Transverse colon (tissue), 3 donors: ENCODE data around the gene ACSL1.

Experiments
- POLR2A ChIP-seq: fragments of 450-650 bp; IDR thresholded peaks from one replicate; pipeline ENCODE4 v1.6.1; 2016; ENCODE audit warnings: antibody characterized with exemption, mild to moderate bottlenecking, moderate library complexity
- TF ChIP-seq, protein P1 (sequence below), 5 experiments: fragments of 200-600 bp in 3 of 5; fragments of 450-650 bp in 2 of 5; sonication (generic) in 3 of 5; IDR thresholded peaks; 1 replicate in 2 of 5; 2 replicates in 3 of 5; pipeline ENCODE4 v1.5.1; 2016 to 2017; ENCODE audit warnings: antibody characterized with exemption in 5 of 5, inconsistent platforms in 3 of 5, mild to moderate bottlenecking in 2 of 5, moderate library complexity in 1 of 5

DNA sequence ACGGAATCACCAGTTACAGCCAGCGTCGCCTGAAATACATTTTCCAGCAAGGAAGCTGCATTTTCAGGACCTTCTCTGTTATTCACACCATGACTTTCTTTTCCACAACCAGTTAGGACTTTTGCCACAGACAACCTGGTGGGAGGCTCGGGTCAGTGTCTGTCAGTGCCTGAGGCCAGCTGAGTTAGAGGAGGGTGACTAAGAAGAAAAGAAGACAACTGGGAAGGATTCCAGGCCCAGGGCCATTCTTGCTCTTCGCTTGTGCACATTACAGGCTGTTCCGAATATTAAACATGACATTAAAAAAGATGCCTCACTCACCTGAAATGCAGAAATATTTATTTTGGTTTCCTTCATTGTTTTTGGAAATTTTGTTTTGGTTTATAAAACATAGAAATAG, 70.5 kb downstream of the ACSL1 start:
- TF ChIP-seq, protein P1, sequence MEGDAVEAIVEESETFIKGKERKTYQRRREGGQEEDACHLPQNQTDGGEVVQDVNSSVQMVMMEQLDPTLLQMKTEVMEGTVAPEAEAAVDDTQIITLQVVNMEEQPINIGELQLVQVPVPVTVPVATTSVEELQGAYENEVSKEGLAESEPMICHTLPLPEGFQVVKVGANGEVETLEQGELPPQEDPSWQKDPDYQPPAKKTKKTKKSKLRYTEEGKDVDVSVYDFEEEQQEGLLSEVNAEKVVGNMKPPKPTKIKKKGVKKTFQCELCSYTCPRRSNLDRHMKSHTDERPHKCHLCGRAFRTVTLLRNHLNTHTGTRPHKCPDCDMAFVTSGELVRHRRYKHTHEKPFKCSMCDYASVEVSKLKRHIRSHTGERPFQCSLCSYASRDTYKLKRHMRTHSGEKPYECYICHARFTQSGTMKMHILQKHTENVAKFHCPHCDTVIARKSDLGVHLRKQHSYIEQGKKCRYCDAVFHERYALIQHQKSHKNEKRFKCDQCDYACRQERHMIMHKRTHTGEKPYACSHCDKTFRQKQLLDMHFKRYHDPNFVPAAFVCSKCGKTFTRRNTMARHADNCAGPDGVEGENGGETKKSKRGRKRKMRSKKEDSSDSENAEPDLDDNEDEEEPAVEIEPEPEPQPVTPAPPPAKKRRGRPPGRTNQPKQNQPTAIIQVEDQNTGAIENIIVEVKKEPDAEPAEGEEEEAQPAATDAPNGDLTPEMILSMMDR (IDR thresholded peaks at IDR 0.05) = no peak
- no peak for TF ChIP-seq POLR2A
